ENCODE measurements around the gene RNF208.

GRCh38 chr9:137266585-137267453 lies 44.8 kb upstream of the RNF208 start:
- TF ChIP-seq CTCF (IDR thresholded peaks at IDR 0.05; ENCODE audit: borderline replicate concordance, extremely low read depth, low read length, poor library complexity, severe bottlenecking) (no peak), EZH2 (IDR thresholded peaks at IDR 0.05; ENCODE audit: borderline replicate concordance, low read depth, low read length, severe bottlenecking) (no peak)
